ENCODE measurements around the gene DOCK3. TPM values are rescaled to one million over a fixed set of nuclear protein-coding genes. Genes with fewer than 3 reads are reported as not detected.

DOCK3 gene
- total RNA-seq, 3 donors from 2014 or later (not counting 1 experiment from before 2014, with no cell fraction given), result 1.4 to 2.4 (median 1.7) TPM

- Histone ChIP-seq H3K4me3 (ENCODE audit: low read length) (no peak overlapping the region), H3K4me1 (ENCODE audit: control insufficient read depth, insufficient read depth, low read length) (no peaks in the 10 kb centered on the region), H3K36me3 (ENCODE audit: control insufficient read depth, insufficient read depth, low read length) (no peaks in the 10 kb centered on the region), H3K27ac (ENCODE audit: low read length) (no peak overlapping the region), H3K27me3 (ENCODE audit: control insufficient read depth, insufficient read depth, low read length) (no peaks in the 10 kb centered on the region), H3K9me3 (ENCODE audit: control insufficient read depth, insufficient read depth, low read length) (no peaks in the 10 kb centered on the region)
- no peaks in the 10 kb centered on the region for H3K4me1 Mint-ChIP-seq
- peaks cover 10% of the 10 kb centered on the region for H3K36me3 Mint-ChIP-seq
- WGBS (ENCODE audit: insufficient coverage), result 61% methylated on average over 1 of the region's 2 CpGs
- DNase-seq, result no peak
- no peak for ATAC-seq
- TF ChIP-seq CTCF (IDR thresholded peaks at IDR 0.05), result no peak
- H3K9me3 Mint-ChIP-seq, result peaks cover 0 to 7% of the 10 kb centered on the region in 2 donors
- intact Hi-C loops (cut with micrococcal nuclease), result no loop called here
- H3K27ac Mint-ChIP-seq, result no peak overlapping the region
- H3K27me3 Mint-ChIP-seq (ENCODE audit: low read depth in 2 of 2), result peaks cover 7 to 17% of the 10 kb centered on the region in 2 donors
- H3K4me3 Mint-ChIP-seq, result no peak overlapping the region
Observed at GRCh38 chr3:51295625-51296024, 620.9 kb downstream of the DOCK3 start.

- Histone ChIP-seq H3K27ac (ENCODE audit: low read length) (no peak overlapping the region), H3K4me3 (ENCODE audit: low read length) (no peak overlapping the region), H3K4me1 (ENCODE audit: control insufficient read depth, insufficient read depth, low read length) (no peaks in the 10 kb centered on the region), H3K36me3 (ENCODE audit: control insufficient read depth, insufficient read depth, low read length) (no peaks in the 10 kb centered on the region), H3K9me3 (ENCODE audit: control insufficient read depth, insufficient read depth, low read length) (no peaks in the 10 kb centered on the region), H3K27me3 (ENCODE audit: control insufficient read depth, insufficient read depth, low read length) (no peaks in the 10 kb centered on the region)
- Mint-ChIP-seq H3K27ac (no peak overlapping the region), H3K27me3 (ENCODE audit: low read depth in 2 of 2) (peaks cover 12 to 34% of the 10 kb centered on the region in 2 donors), H3K4me1 (no peaks in the 10 kb centered on the region), H3K36me3 (peaks cover 14% of the 10 kb centered on the region), H3K4me3 (no peak overlapping the region), H3K9me3 (peaks cover 2 to 5% of the 10 kb centered on the region in 2 donors)
- intact Hi-C loops (cut with micrococcal nuclease), result no loop called here
- DNase-seq (no peak), ATAC-seq (no peak)
- no peak for TF ChIP-seq CTCF (IDR thresholded peaks at IDR 0.05)
Observed at GRCh38 chr3:51297333-51297732, 622.6 kb downstream of the DOCK3 start.

- H3K9me3 Mint-ChIP-seq, result peaks cover 7 to 8% of the 10 kb centered on the region in 2 donors
- no peaks in the 10 kb centered on the region for H3K9me3 ChIP-seq (ENCODE audit: control insufficient read depth, insufficient read depth, low read length)
- WGBS (ENCODE audit: insufficient coverage), result 93% methylated on average over 4 of the region's 4 CpGs
Observed at GRCh38 chr3:51304230-51304629, 629.5 kb downstream of the DOCK3 start.

More at GRCh38 chr3:51304230-51304629, 629.5 kb downstream of the DOCK3 start:
- Histone ChIP-seq H3K4me3 (ENCODE audit: low read length) (no peak overlapping the region), H3K27ac (ENCODE audit: low read length) (no peak overlapping the region), H3K4me1 (ENCODE audit: control insufficient read depth, insufficient read depth, low read length) (no peaks in the 10 kb centered on the region), H3K27me3 (ENCODE audit: control insufficient read depth, insufficient read depth, low read length) (no peaks in the 10 kb centered on the region), H3K36me3 (ENCODE audit: control insufficient read depth, insufficient read depth, low read length) (no peaks in the 10 kb centered on the region)
- Mint-ChIP-seq H3K4me1 (no peaks in the 10 kb centered on the region), H3K4me3 (no peak overlapping the region), H3K27me3 (ENCODE audit: low read depth in 2 of 2) (peaks cover 22 to 41% of the 10 kb centered on the region in 2 donors), H3K27ac (no peak overlapping the region), H3K36me3 (peaks cover 23% of the 10 kb centered on the region)
- DNase-seq (no peak), ATAC-seq (no peak)
- no peak for TF ChIP-seq CTCF (IDR thresholded peaks at IDR 0.05)
- intact Hi-C loops (cut with micrococcal nuclease), result no loop called here
